Activated naive CD4-positive, alpha-beta T cell treated with anti-CD3 and anti-CD28 coated beads, Interleukin-2, amount 50 U/mL, for 72 hours (primary cell): ENCODE data around the gene NAALADL1. TPM values are rescaled to one million over a fixed set of nuclear protein-coding genes. Genes with fewer than 3 reads are reported as not detected.

Experiments
- ATAC-seq, 2 donors: fragments of 150-1000 bp; cut with Tn5 transposase; 2 replicates each; pipeline ENCODE4 v1.10.0; 2021; ENCODE audit warnings: mild to moderate bottlenecking in 2 of 2, moderate library complexity in 2 of 2
- DNase-seq, 2 donors: peaks; one replicate each; pipeline ENCODE4 v3.0.0; 2021 to 2022; ENCODE audit warnings: low spot score in 2 of 2
- H3K27ac Mint-ChIP-seq, 2 donors: one replicate each; pipeline ENCODE4 v1.8.0; 2022; ENCODE audit warnings: mild to moderate bottlenecking in 2 of 2, mixed read lengths in 2 of 2
- H3K36me3 Mint-ChIP-seq, 2 donors: one replicate each; pipeline ENCODE4 v1.8.0; 2022; ENCODE audit warnings: mixed read lengths in 2 of 2
- H3K9me3 Mint-ChIP-seq, 2 donors: one replicate each; pipeline ENCODE4 v1.8.0; 2022; ENCODE audit warnings: mixed read lengths in 2 of 2
- total RNA-seq, 2 donors: library from RNA; stranded (reverse); gene quantifications; one replicate each; pipeline ENCODE4 v1.2.3, GENCODE V29; 2022

NAALADL1 gene
- total RNA-seq, result 10 to 100 TPM; 14.9 to 23.1 TPM

- Mint-ChIP-seq H3K9me3 (no peaks in the 10 kb centered on the region), H3K27ac (no peak within 1 kb of the TSS), H3K36me3 (no peaks in the 10 kb centered on the region)
- ATAC-seq (no peak), DNase-seq (no peak)
These were observed at the start of gene NAALADL1 for GRCh38 chr11:65058419-65059054. Gene NAALADL1 (minus strand): TSS chr11:65058553. CDS start chr11:65058521, 32 bp downstream.

GRCh38 chr11:65107751-65108468, 49.6 kb upstream of the NAALADL1 start:
- Mint-ChIP-seq H3K9me3 (no peaks in the 10 kb centered on the region), H3K36me3 (no peaks in the 10 kb centered on the region), H3K27ac (no peak overlapping the region)
- no peak for ATAC-seq
- DNase-seq, result no peak

- DNase-seq (no peak), ATAC-seq (no peak)
- no peaks in the 10 kb centered on the region for H3K36me3 Mint-ChIP-seq
- H3K9me3 Mint-ChIP-seq, result no peaks in the 10 kb centered on the region
- peak overlapping the region; percentile 32 to 55 for H3K27ac Mint-ChIP-seq
These were observed 48.7 kb upstream of the NAALADL1 start for GRCh38 chr11:65107078-65107477.

- no peaks in the 10 kb centered on the region for H3K36me3 Mint-ChIP-seq
- DNase-seq (no peak), ATAC-seq (no peak)
- H3K27ac Mint-ChIP-seq, result peak overlapping the region; percentile 21 to 87
- H3K9me3 Mint-ChIP-seq, result no peaks in the 10 kb centered on the region
These were observed 46.3 kb upstream of the NAALADL1 start for GRCh38 chr11:65104628-65105027.

GRCh38 chr11:65103476-65103875, 45.1 kb upstream of the NAALADL1 start:
- no peak for ATAC-seq
- Mint-ChIP-seq H3K9me3 (no peaks in the 10 kb centered on the region), H3K36me3 (no peaks in the 10 kb centered on the region), H3K27ac (peak overlapping the region; percentile 16 to 21)
- DNase-seq, result no peak

GRCh38 chr11:65102142-65103095, 44.1 kb upstream of the NAALADL1 start:
- H3K27ac Mint-ChIP-seq, result peak overlapping the region in 1 of 2 donors; percentile 16
- no peaks in the 10 kb centered on the region for H3K36me3 Mint-ChIP-seq
- DNase-seq (no peak), ATAC-seq (no peak)
- H3K9me3 Mint-ChIP-seq, result no peaks in the 10 kb centered on the region

GRCh38 chr11:65100674-65101350, 42.5 kb upstream of the NAALADL1 start:
- Mint-ChIP-seq H3K9me3 (no peaks in the 10 kb centered on the region), H3K27ac (peak overlapping the region in 1 of 2 donors; percentile 7), H3K36me3 (no peaks in the 10 kb centered on the region)
- no peak for DNase-seq
- ATAC-seq, result no peak

- H3K27ac Mint-ChIP-seq, result peak overlapping the region; percentile 50 to 87
- H3K36me3 Mint-ChIP-seq, result no peaks in the 10 kb centered on the region
- no peak for DNase-seq
- no peak for ATAC-seq
- no peaks in the 10 kb centered on the region for H3K9me3 Mint-ChIP-seq
These were observed 38.6 kb upstream of the NAALADL1 start for GRCh38 chr11:65096926-65097325.

GRCh38 chr11:65095974-65096806, 37.8 kb upstream of the NAALADL1 start, which contains the start of gene VPS51:
Gene VPS51 (plus strand): TSS chr11:65096214. CDS start chr11:65096251, 37 bp downstream.
- H3K36me3 Mint-ChIP-seq, result no peaks in the 10 kb centered on the region
- H3K27ac Mint-ChIP-seq, result peak within 1 kb of the TSS; percentile 87 to 98
- ATAC-seq (peak; percentile 96 to 100), DNase-seq (peak; percentile 86 to 89)
- H3K9me3 Mint-ChIP-seq, result no peaks in the 10 kb centered on the region

GRCh38 chr11:65095427-65095826, 37.1 kb upstream of the NAALADL1 start:
- Mint-ChIP-seq H3K9me3 (no peaks in the 10 kb centered on the region), H3K27ac (peak overlapping the region; percentile 87 to 98), H3K36me3 (no peaks in the 10 kb centered on the region)
- ATAC-seq (no peak), DNase-seq (no peak)

- H3K9me3 Mint-ChIP-seq, result no peaks in the 10 kb centered on the region
- H3K36me3 Mint-ChIP-seq, result peaks cover 3 to 8% of the 10 kb centered on the region in 2 donors
- H3K27ac Mint-ChIP-seq, result no peak overlapping the region
- ATAC-seq (no peak), DNase-seq (no peak)
These were observed 32.3 kb upstream of the NAALADL1 start for GRCh38 chr11:65090628-65091027.

- no peaks in the 10 kb centered on the region for H3K9me3 Mint-ChIP-seq
- no peak for DNase-seq
- H3K27ac Mint-ChIP-seq, result no peak overlapping the region
- peaks cover 8% of the 10 kb centered on the region in 2 donors for H3K36me3 Mint-ChIP-seq
- ATAC-seq, result no peak
These were observed 31.3 kb upstream of the NAALADL1 start for GRCh38 chr11:65089621-65090020.

GRCh38 chr11:65087827-65088226, 29.5 kb upstream of the NAALADL1 start:
- no peak for DNase-seq

GRCh38 chr11:65087216-65087615, 28.9 kb upstream of the NAALADL1 start:
- no peak for ATAC-seq
- H3K9me3 Mint-ChIP-seq, result no peaks in the 10 kb centered on the region
- peaks cover 32% of the 10 kb centered on the region in 2 donors for H3K36me3 Mint-ChIP-seq
- no peak overlapping the region for H3K27ac Mint-ChIP-seq
- no peak for DNase-seq

More at GRCh38 chr11:65087827-65088226, 29.5 kb upstream of the NAALADL1 start:
- no peak overlapping the region for H3K27ac Mint-ChIP-seq
- no peak for ATAC-seq
- peaks cover 26% of the 10 kb centered on the region in 2 donors for H3K36me3 Mint-ChIP-seq
- H3K9me3 Mint-ChIP-seq, result no peaks in the 10 kb centered on the region

- no peak for ATAC-seq
- H3K9me3 Mint-ChIP-seq, result no peaks in the 10 kb centered on the region
These were observed 28.5 kb upstream of the NAALADL1 start for GRCh38 chr11:65086809-65087208.

More at GRCh38 chr11:65086809-65087208, 28.5 kb upstream of the NAALADL1 start:
- peak overlapping the region in 1 of 2 donors; percentile 86 for H3K27ac Mint-ChIP-seq
- peaks cover 35 to 36% of the 10 kb centered on the region in 2 donors for H3K36me3 Mint-ChIP-seq
- no peak for DNase-seq
